H9 (cell line): Measurements from ENCODE around the gene KAZN. TPM values are rescaled to one million over a fixed set of nuclear protein-coding genes. Genes with fewer than 3 reads are reported as not detected.

Source experiments
- DNase-seq: peaks from one replicate; pipeline ENCODE4 v3.0.0-alpha.2; 2017
- H2AFZ ChIP-seq: one replicate; pipeline ENCODE4 v1.6.1; 2013; ENCODE audit warnings: mild to moderate bottlenecking, low read length, control low read depth, moderate library complexity
- H2AK5ac ChIP-seq: 2 replicates; pipeline ENCODE4 v1.6.1; 2013; ENCODE audit warnings: low read length, control low read depth, mixed read lengths; ENCODE audit not compliant: insufficient read length
- H2BK120ac ChIP-seq: one replicate; pipeline ENCODE4 v1.6.1; 2013; ENCODE audit warnings: low read depth, mild to moderate bottlenecking, low read length, control low read depth, inconsistent platforms; ENCODE audit not compliant: poor library complexity, severe bottlenecking
- H2BK12ac ChIP-seq: 2 replicates; pipeline ENCODE4 v1.6.1; 2013; ENCODE audit warnings: low read length, control low read depth, mixed read lengths, low read depth; ENCODE audit not compliant: insufficient read length
- H2BK15ac ChIP-seq: 2 replicates; pipeline ENCODE4 v1.6.1; 2013; ENCODE audit warnings: low read depth, low read length, control low read depth
- H2BK20ac ChIP-seq: one replicate; pipeline ENCODE4 v1.6.1; 2013; ENCODE audit warnings: low read depth, mild to moderate bottlenecking, low read length, control low read depth, inconsistent platforms; ENCODE audit not compliant: poor library complexity, severe bottlenecking
- H2BK5ac ChIP-seq: 2 replicates; pipeline ENCODE4 v1.6.1; 2013; ENCODE audit warnings: low read length, control low read depth, mixed read lengths; ENCODE audit not compliant: insufficient read length
- H3K14ac ChIP-seq: 2 replicates; pipeline ENCODE4 v1.6.1; 2013; ENCODE audit warnings: low read length, control low read depth; ENCODE audit not compliant: insufficient read depth
- H3K18ac ChIP-seq: 2 replicates; pipeline ENCODE4 v1.6.1; 2013; ENCODE audit warnings: low read depth, mild to moderate bottlenecking, mixed read lengths, low read length, control low read depth; ENCODE audit not compliant: insufficient read length
- H3K23ac ChIP-seq: 2 replicates; pipeline ENCODE4 v1.6.1; 2013; ENCODE audit warnings: low read length, control low read depth, mixed read lengths, low read depth; ENCODE audit not compliant: insufficient read length
- H3K23me2 ChIP-seq: 2 replicates; pipeline ENCODE4 v1.6.1; 2013; ENCODE audit warnings: low read depth, mild to moderate bottlenecking, mixed read lengths, low read length, control low read depth; ENCODE audit not compliant: insufficient read length, poor library complexity, severe bottlenecking
- H3K27ac ChIP-seq: 2 replicates; pipeline ENCODE4 v1.5.1; 2013; ENCODE audit warnings: low read length, control low read depth, mixed read lengths, low read depth; ENCODE audit not compliant: insufficient read length
- H3K27me3 ChIP-seq: 2 replicates; pipeline ENCODE4 v1.6.1; 2013; ENCODE audit warnings: low read length, control low read depth, inconsistent platforms; ENCODE audit not compliant: insufficient read depth
- H3K4ac ChIP-seq: 2 replicates; pipeline ENCODE4 v1.6.1; 2013; ENCODE audit warnings: low read depth, mild to moderate bottlenecking, control low read depth, inconsistent platforms, low read length, moderate library complexity
- H3K4me1 ChIP-seq: 2 replicates; pipeline ENCODE4 v1.6.1; 2013; ENCODE audit warnings: low read length, control low read depth, inconsistent platforms; ENCODE audit not compliant: insufficient read depth
- H3K4me2 ChIP-seq: 2 replicates; pipeline ENCODE4 v1.6.1; 2013; ENCODE audit warnings: low read length, control low read depth, mixed read lengths; ENCODE audit not compliant: insufficient read length, insufficient read depth
- H3K56ac ChIP-seq: 2 replicates; pipeline ENCODE4 v1.6.1; 2013; ENCODE audit warnings: low read depth, mild to moderate bottlenecking, mixed read lengths, low read length, control low read depth; ENCODE audit not compliant: insufficient read length
- H3K79me1 ChIP-seq: 2 replicates; pipeline ENCODE4 v1.6.1; 2013; ENCODE audit warnings: low read depth, mild to moderate bottlenecking, moderate library complexity, low read length, control low read depth, inconsistent platforms; ENCODE audit not compliant: insufficient read depth, poor library complexity, severe bottlenecking
- H3K79me2 ChIP-seq: 2 replicates; pipeline ENCODE4 v1.6.1; 2013; ENCODE audit warnings: low read length, control low read depth, inconsistent platforms; ENCODE audit not compliant: insufficient read depth
- H3K9ac ChIP-seq: 2 replicates; pipeline ENCODE4 v1.6.1; 2013; ENCODE audit warnings: low read length, control low read depth, mixed read lengths; ENCODE audit not compliant: insufficient read length; ENCODE audit errors: extremely low read depth
- H3K9me3 ChIP-seq: one replicate; pipeline ENCODE4 v1.6.1; 2013; ENCODE audit warnings: low read depth, low read length, inconsistent platforms; ENCODE audit not compliant: control insufficient read depth
- H3T11ph ChIP-seq: one replicate; pipeline ENCODE4 v1.6.1; 2013; ENCODE audit warnings: mild to moderate bottlenecking, low read length, control low read depth, inconsistent platforms
- H4K20me1 ChIP-seq: one replicate; pipeline ENCODE4 v1.6.1; 2013; ENCODE audit not compliant: control insufficient read depth, insufficient read length, insufficient read depth
- H4K5ac ChIP-seq: 2 replicates; pipeline ENCODE4 v1.6.1; 2013; ENCODE audit warnings: low read depth, mild to moderate bottlenecking, mixed read lengths, low read length, control low read depth; ENCODE audit not compliant: insufficient read length
- H4K8ac ChIP-seq: replicated peaks from 2 replicates; pipeline ENCODE4 v1.6.1; 2013; ENCODE audit warnings: low read length, control low read depth, mixed read lengths, low read depth; ENCODE audit not compliant: insufficient read length
- H4K91ac ChIP-seq: 2 replicates; pipeline ENCODE4 v1.6.1; 2013; ENCODE audit warnings: low read depth, mild to moderate bottlenecking, moderate library complexity, mixed read lengths, low read length, control low read depth; ENCODE audit not compliant: insufficient read length
- H3K27ac Mint-ChIP-seq, 3 experiments: 2 replicates in 2 of 3; 3 replicates in 1 of 3; pipeline ENCODE4 v1.8.0; 2020 to 2021; ENCODE audit warnings: mixed read lengths in 3 of 3, mild to moderate bottlenecking in 1 of 3, moderate library complexity in 1 of 3
- H3K27me3 Mint-ChIP-seq: 2 replicates; pipeline ENCODE4 v1.8.0; 2021; ENCODE audit warnings: low read depth, mild to moderate bottlenecking, moderate library complexity, mixed read lengths
- H3K36me3 Mint-ChIP-seq, 3 experiments: 2 replicates in 2 of 3; 3 replicates in 1 of 3; pipeline ENCODE4 v1.8.0; 2020 to 2021; ENCODE audit warnings: low read depth in 3 of 3, mixed read lengths in 3 of 3; ENCODE audit not compliant: insufficient read depth in 1 of 3
- H3K4me1 Mint-ChIP-seq, 2 experiments: 2 replicates each; pipeline ENCODE4 v1.8.0; 2020; ENCODE audit warnings: mixed read lengths in 2 of 2
- H3K4me3 Mint-ChIP-seq, 2 experiments: 2 replicates in 1 of 2; 3 replicates in 1 of 2; pipeline ENCODE4 v1.8.0; 2020 to 2021; ENCODE audit warnings: mild to moderate bottlenecking in 2 of 2, mixed read lengths in 2 of 2, moderate library complexity in 1 of 2
- H3K9me3 Mint-ChIP-seq, 2 experiments: 2 replicates in 1 of 2; 3 replicates in 1 of 2; pipeline ENCODE4 v1.8.0; 2020; ENCODE audit warnings: mild to moderate bottlenecking in 2 of 2, mixed read lengths in 2 of 2, moderate library complexity in 1 of 2
- CTCF ChIP-seq: fragments of 200-600 bp; sonication (generic); conservative IDR thresholded peaks from 3 replicates; pipeline ENCODE4 v1.8.0; 2021; ENCODE audit warnings: antibody characterized with exemption, mild to moderate bottlenecking
- WGBS: extraction: QIAGEN DNeasy Blood & Tissue Kit; methylation state at CpG from one replicate; pipeline ENCODE4 v1.1.7; 2013; ENCODE audit warnings: missing lambda C conversion rate, low lambda C conversion rate, mixed read lengths; ENCODE audit not compliant: insufficient read length; ENCODE audit errors: extremely low coverage; 5-methylcytosine and 5-hydroxymethylcytosine counted together
- total RNA-seq: library from RNA; stranded (reverse); gene quantifications from 2 replicates; pipeline ENCODE4 v1.2.1, GENCODE V29; 2021

Gene KAZN
- total RNA-seq, 1 experiment from 2014 or later, result 7.6 TPM

DNA sequence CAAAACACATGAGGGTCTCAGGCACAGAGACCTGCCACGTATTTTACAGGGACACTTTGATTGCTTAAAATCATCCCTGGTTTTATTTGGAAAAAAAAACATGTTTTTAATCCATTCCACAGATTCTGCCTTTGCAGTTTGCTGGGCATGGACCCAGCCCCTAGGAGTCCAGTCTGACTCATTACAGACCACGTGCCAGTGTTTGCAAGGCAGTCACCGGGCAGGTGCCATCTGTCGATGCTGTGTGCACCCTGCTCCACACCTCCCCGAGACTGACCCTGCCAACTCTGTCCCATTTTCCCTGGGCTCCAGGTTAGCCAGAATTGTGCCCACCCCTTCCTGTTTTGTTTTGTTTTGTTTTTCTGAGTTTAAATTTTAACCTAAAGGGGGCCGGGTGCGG lies 406.6 kb downstream of the KAZN start:
- H3K27me3 Mint-ChIP-seq, result no peaks in the 10 kb centered on the region
- no peaks in the 10 kb centered on the region for H3K4me1 ChIP-seq

More for the DNA sequence above, 406.6 kb downstream of the KAZN start:
- no peak for DNase-seq
- Histone ChIP-seq H3K79me2 (no peaks in the 10 kb centered on the region), H4K20me1 (no peaks in the 10 kb centered on the region), H2AK5ac (no peak overlapping the region), H2BK12ac (no peak overlapping the region), H3K14ac (no peak overlapping the region), H3K27ac (no peak overlapping the region), H3T11ph (no peak overlapping the region), H3K9ac (no peak overlapping the region), H3K56ac (no peak overlapping the region), H3K4ac (no peak overlapping the region), H3K79me1 (no peaks in the 10 kb centered on the region), H2AFZ (no peak overlapping the region), H2BK15ac (no peak overlapping the region), H3K18ac (no peak overlapping the region), H3K23me2 (no peaks in the 10 kb centered on the region), H3K9me3 (no peaks in the 10 kb centered on the region), H2BK5ac (no peak overlapping the region), H3K23ac (no peak overlapping the region), H2BK120ac (no peak overlapping the region), H4K5ac (no peak overlapping the region), H4K8ac (no peak overlapping the region), H3K27me3 (no peaks in the 10 kb centered on the region), H2BK20ac (no peak overlapping the region), H3K4me2 (no peak overlapping the region), H4K91ac (no peak overlapping the region)
- H3K27ac Mint-ChIP-seq, result no peak overlapping the region
- no peak for TF ChIP-seq CTCF
- H3K4me1 Mint-ChIP-seq, result peaks cover 7 to 10% of the 10 kb centered on the region in 2 experiments; a peak in 3 of 4 replicates
- peaks cover 4 to 7% (median 5%) of the 10 kb centered on the region in 3 experiments for H3K36me3 Mint-ChIP-seq
- WGBS, result no CpG with 5 or more reads among the region's 7 CpGs
- no peak overlapping the region for H3K4me3 Mint-ChIP-seq
- H3K9me3 Mint-ChIP-seq, result peaks cover 4 to 5% of the 10 kb centered on the region in 2 experiments; a peak in 4 of 5 replicates
